HL-60 (cell line): ENCODE measurements around the gene MTMR6.
"Not testable (repeated sequence)": the region's sequence is repeated elsewhere in the genome, so short reads cannot be mapped to it uniquely, and the experiment has no call there.

Source experiments
- DNase-seq, 2 experiments: peaks; one replicate each; pipeline ENCODE4 v3.0.0-alpha.2; 2010 to 2020; ENCODE audit warnings: low read depth in 1 of 2, low spot score in 1 of 2
- H3K27ac ChIP-seq: fragments of 250-450 bp; sonication (Bioruptor Pico); replicated peaks from 2 replicates; pipeline ENCODE4 v1.5.1; 2020; ENCODE audit warnings: mild to moderate bottlenecking, moderate library complexity
- H3K27me3 ChIP-seq: fragments of 250-450 bp; sonication (Bioruptor Pico); 2 replicates; pipeline ENCODE4 v1.5.1; 2021; ENCODE audit warnings: mild to moderate bottlenecking, moderate library complexity; ENCODE audit not compliant: insufficient read depth, poor library complexity, severe bottlenecking
- H3K4me3 ChIP-seq: replicated peaks from 2 replicates; pipeline ENCODE4 v1.5.1; 2011; ENCODE audit warnings: mild to moderate bottlenecking, control low read depth, low read length; ENCODE audit not compliant: insufficient read depth
- CTCF ChIP-seq: IDR thresholded peaks from one replicate; pipeline ENCODE4 v1.5.1; 2011; ENCODE audit warnings: low read length, control low read depth, inconsistent platforms; ENCODE audit not compliant: insufficient read depth
- GABPA ChIP-seq: IDR thresholded peaks from 2 replicates; pipeline ENCODE4 v1.6.1; 2012; ENCODE audit warnings: low read depth
- POLR2AphosphoS5 ChIP-seq: IDR thresholded peaks from 2 replicates; pipeline ENCODE4 v1.6.1; 2012; ENCODE audit warnings: low read depth
- REST ChIP-seq: IDR thresholded peaks from 2 replicates; pipeline ENCODE4 v1.6.1; 2012; ENCODE audit warnings: low read depth; ENCODE audit not compliant: insufficient replicate concordance
- SPI1 ChIP-seq: IDR thresholded peaks from 2 replicates; pipeline ENCODE4 v1.6.1; 2012; ENCODE audit warnings: low read depth, mild to moderate bottlenecking, borderline replicate concordance

MTMR6 gene

DNA sequence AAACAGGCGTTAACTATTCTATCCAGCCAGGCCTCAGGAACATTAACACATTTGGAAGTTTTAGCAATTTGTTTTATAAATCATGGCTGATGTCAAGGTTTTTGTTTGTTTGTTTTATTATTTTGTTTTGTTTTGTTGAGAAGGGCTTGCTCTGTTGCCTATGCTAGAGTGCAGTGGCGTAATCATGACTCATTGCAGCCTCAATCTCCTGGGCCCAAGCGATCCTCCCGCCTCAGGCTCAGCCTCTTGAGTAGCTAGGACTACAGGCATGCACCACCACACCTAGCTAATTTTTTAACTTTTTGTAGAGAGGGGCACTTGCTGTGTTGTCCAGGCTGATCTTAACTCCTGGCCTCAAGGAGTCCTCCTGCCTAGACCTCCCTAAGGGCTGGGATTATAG is 42.4 kb upstream of the MTMR6 start:
- H3K4me3 ChIP-seq = no peak overlapping the region
- peak in 1 of 2 experiments; percentile 29 for DNase-seq
- no peak overlapping the region for H3K27ac ChIP-seq
- H3K27me3 ChIP-seq = no peaks in the 10 kb centered on the region
- TF ChIP-seq GABPA (no peak), SPI1 (no peak), CTCF (no peak)

GRCh38 chr13:25324100-25324499 is 36.8 kb upstream of the MTMR6 start:
- no peak for TF ChIP-seq GABPA
- TF ChIP-seq CTCF = no peak
- no peak for TF ChIP-seq REST
- no peak for TF ChIP-seq SPI1
- TF ChIP-seq POLR2AphosphoS5 = no peak
- Histone ChIP-seq H3K27ac (no peak overlapping the region), H3K4me3 (no peak overlapping the region), H3K27me3 (no peaks in the 10 kb centered on the region)
- DNase-seq = no peak

- Histone ChIP-seq H3K27ac (no peak overlapping the region), H3K4me3 (no peak overlapping the region), H3K27me3 (no peaks in the 10 kb centered on the region)
- TF ChIP-seq SPI1 = no peak
- no peak for TF ChIP-seq POLR2AphosphoS5
- TF ChIP-seq REST = no peak
- TF ChIP-seq CTCF = no peak
- no peak for TF ChIP-seq GABPA
- no peak for DNase-seq
Measured at GRCh38 chr13:25319771-25320170, 32.5 kb upstream of the MTMR6 start.

DNA sequence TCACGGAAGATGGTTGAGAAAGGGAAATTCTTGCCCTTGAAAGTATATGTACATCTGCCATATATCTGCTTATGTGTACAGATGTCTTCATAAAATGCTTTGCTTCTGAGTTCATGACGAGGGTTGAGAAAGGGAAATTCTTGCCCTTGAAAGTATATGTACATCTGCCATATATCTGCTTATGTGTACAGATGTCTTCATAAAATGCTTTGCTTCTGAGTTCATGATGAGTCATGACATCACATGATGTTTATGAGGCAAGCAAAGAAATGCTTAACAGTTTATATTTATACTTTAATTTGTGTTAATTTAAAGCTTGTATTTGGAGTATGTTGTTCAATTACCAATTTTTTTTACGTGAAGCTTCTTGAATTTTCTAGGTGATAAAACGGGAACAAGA is 31.7 kb upstream of the MTMR6 start:
- H3K27me3 ChIP-seq, H3K27ac ChIP-seq, H3K4me3 ChIP-seq, DNase-seq: not testable (repeated sequence)
